Ishikawa (cell line): ENCODE results near the gene CCDC27.

Source experiments
- EGR1 ChIP-seq: IDR thresholded peaks from 2 replicates; pipeline ENCODE4 v1.6.1; 2012
- EP300 ChIP-seq: IDR thresholded peaks from 2 replicates; pipeline ENCODE4 v1.6.1; 2012; ENCODE audit warnings: borderline replicate concordance
- FOXM1 ChIP-seq: IDR thresholded peaks from 2 replicates; pipeline ENCODE4 v1.6.1; 2012; ENCODE audit warnings: low read depth, borderline replicate concordance
- NFIC ChIP-seq: IDR thresholded peaks from 2 replicates; pipeline ENCODE4 v1.6.1; 2012
- RAD21 ChIP-seq: IDR thresholded peaks from 2 replicates; pipeline ENCODE4 v1.6.1; 2012; ENCODE audit warnings: low read depth
- TAF1 ChIP-seq: IDR thresholded peaks from 2 replicates; pipeline ENCODE4 v1.6.1; 2012; ENCODE audit warnings: low read depth, mild to moderate bottlenecking
- TCF12 ChIP-seq: IDR thresholded peaks from 2 replicates; pipeline ENCODE4 v1.6.1; 2012; ENCODE audit warnings: low read depth
- TEAD4 ChIP-seq: IDR thresholded peaks from 2 replicates; pipeline ENCODE4 v1.6.1; 2012
- YY1 ChIP-seq: IDR thresholded peaks from 2 replicates; pipeline ENCODE4 v1.6.1; 2012; ENCODE audit warnings: low read depth
- ZBTB7A ChIP-seq: IDR thresholded peaks from 2 replicates; pipeline ENCODE4 v1.6.1; 2012; ENCODE audit warnings: low read depth
- TF ChIP-seq, protein P1 (sequence below): IDR thresholded peaks from 2 replicates; pipeline ENCODE4 v1.6.1; 2012; ENCODE audit warnings: low read depth, mild to moderate bottlenecking
- TF ChIP-seq, protein P2 (sequence below): IDR thresholded peaks from 2 replicates; pipeline ENCODE4 v1.6.1; 2012
- TF ChIP-seq, protein P3 (sequence below): IDR thresholded peaks from 2 replicates; pipeline ENCODE4 v1.6.1; 2012

DNA sequence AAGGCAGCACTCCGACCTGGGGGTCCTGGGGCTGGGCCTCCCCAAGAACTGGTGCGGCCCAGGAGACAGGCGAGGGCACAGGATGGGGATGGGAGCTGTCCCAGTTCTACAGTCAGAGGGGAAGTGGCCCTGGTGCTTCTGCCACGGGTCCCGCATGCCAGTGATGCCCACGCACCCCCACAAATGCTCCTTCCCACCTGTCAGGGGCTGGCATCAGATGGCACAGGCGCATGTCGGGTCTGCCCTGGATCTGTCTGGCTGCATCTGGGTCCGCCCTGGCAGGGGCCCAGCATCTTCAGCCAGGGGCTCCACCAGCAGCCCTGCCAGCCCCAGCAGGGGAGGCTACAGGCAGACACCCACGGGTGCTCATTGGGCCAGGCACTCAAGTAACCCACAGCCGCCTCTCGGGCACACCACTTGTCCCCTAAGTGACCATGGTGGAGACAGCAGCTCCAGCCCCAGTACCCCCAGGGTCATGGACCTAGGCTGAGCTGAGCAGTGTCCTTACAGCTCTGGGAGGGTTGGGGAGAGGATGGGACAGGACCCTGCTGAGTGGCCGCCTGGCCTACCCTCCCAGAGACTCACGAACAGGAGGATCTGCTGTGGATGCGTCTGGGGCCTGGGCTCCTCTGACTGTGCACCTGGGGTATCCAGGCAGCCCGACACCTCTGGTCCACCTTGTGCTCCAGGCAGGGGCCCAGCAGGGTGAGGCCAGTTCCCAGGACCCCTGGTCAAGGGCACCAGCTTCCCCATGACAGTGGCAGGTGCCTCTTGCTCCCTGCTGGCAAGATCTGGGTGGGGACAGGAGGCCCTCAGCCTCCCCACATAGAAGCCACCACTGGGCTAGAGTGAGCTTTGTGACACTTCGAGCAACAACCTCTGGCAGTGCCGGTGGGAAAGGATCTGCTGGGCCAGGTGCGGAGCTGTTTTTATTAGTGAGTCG is 25.7 kb downstream of the CCDC27 start:
- TF ChIP-seq ZBTB7A (no peak), RAD21 (no peak), YY1 (no peak), NFIC (no peak), TCF12 (no peak), EP300 (no peak), TAF1 (no peak), TEAD4 (no peak), FOXM1 (no peak), EGR1 (no peak)
- TF ChIP-seq, protein P1, sequence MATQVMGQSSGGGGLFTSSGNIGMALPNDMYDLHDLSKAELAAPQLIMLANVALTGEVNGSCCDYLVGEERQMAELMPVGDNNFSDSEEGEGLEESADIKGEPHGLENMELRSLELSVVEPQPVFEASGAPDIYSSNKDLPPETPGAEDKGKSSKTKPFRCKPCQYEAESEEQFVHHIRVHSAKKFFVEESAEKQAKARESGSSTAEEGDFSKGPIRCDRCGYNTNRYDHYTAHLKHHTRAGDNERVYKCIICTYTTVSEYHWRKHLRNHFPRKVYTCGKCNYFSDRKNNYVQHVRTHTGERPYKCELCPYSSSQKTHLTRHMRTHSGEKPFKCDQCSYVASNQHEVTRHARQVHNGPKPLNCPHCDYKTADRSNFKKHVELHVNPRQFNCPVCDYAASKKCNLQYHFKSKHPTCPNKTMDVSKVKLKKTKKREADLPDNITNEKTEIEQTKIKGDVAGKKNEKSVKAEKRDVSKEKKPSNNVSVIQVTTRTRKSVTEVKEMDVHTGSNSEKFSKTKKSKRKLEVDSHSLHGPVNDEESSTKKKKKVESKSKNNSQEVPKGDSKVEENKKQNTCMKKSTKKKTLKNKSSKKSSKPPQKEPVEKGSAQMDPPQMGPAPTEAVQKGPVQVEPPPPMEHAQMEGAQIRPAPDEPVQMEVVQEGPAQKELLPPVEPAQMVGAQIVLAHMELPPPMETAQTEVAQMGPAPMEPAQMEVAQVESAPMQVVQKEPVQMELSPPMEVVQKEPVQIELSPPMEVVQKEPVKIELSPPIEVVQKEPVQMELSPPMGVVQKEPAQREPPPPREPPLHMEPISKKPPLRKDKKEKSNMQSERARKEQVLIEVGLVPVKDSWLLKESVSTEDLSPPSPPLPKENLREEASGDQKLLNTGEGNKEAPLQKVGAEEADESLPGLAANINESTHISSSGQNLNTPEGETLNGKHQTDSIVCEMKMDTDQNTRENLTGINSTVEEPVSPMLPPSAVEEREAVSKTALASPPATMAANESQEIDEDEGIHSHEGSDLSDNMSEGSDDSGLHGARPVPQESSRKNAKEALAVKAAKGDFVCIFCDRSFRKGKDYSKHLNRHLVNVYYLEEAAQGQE, result no peak
- TF ChIP-seq, protein P2, sequence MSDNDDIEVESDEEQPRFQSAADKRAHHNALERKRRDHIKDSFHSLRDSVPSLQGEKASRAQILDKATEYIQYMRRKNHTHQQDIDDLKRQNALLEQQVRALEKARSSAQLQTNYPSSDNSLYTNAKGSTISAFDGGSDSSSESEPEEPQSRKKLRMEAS, result no peak
- TF ChIP-seq, protein P3, sequence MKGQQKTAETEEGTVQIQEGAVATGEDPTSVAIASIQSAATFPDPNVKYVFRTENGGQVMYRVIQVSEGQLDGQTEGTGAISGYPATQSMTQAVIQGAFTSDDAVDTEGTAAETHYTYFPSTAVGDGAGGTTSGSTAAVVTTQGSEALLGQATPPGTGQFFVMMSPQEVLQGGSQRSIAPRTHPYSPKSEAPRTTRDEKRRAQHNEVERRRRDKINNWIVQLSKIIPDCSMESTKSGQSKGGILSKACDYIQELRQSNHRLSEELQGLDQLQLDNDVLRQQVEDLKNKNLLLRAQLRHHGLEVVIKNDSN, result no peak
